HG03460 (cell line): ENCODE data around the gene SLC37A2.
A peak's percentile ranks its signal among the peaks of the same experiment; 100 is the strongest.

Experiments
- ATAC-seq: cut with Tn5 transposase; IDR thresholded peaks from one replicate; pipeline ENCODE4 v1.9.1; 2021; ENCODE audit not compliant: unreplicated experiment

Gene SLC37A2

DNA sequence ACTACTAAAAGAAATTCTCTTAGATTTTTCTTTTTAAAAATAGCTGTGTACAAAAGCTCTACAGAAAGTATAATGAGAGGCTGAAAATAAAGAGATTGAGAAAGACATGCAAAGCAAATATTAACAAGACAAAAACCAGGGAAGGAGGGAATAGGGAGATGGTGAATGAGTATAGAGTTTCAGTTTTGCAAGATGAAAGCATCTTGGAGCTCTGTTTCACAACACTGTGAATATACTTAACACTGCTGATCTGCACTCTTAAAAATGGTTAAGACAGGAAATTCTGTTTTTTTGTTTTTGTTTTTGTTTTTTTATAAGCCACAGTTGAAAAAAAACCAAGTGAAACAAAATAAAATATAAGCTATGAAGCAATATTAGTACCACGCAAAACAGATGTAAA lies 42.8 kb downstream of the SLC37A2 start:
- no peak for ATAC-seq

DNA sequence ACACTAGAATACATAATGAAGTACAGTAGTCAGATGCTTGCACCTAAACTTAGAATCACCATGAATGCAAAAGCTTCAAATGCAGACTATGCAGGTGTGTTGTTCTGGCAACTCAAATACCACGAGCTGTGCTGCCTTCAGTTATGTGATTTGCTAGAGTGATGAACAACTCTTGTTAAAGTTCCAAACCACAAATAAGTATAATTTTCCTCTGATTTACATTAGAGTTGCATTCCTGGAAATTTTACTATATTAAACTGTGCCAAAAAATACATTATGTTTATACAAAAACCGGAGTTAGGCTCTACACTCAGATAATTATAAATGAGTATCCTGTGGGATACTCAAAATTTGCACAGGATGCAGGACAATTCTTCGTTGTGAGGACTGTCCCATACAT lies 45.4 kb downstream of the SLC37A2 start:
- ATAC-seq: no peak

DNA sequence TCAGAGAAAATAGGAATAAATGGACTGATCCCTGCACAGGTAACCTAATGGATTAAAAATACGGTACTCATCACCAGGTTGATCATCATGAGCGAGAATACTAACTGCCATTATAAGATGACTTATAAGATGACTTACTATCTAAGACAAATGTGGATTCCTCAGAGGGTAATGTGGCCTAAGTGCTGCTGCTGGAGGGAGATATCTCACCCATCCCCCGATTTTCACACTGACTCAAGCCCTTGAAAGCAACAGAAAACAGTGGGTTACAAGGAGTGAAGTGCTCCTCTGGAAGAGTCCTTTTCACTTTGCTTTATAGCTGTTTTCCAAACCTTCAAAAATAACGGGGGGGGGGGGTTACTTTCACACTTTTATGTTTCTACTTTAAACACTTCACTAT lies 47.4 kb downstream of the SLC37A2 start:
- ATAC-seq: no peak

DNA sequence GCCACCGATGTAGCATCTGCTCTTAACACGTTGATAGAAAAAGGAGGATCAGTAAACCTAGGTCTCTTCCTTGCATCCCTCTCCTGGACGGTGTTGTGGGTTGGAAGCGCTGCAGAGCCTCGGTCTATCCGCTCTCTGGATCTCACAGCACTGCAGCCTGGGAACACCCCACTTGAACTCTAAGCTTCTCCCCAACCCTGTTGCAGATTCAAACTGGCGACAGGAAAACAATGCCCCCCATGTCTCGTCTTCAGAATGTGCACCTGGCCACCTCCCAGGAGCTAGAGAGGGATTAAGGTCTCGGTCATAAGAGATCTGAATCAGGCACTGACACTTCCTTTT lies 47.9 kb downstream of the SLC37A2 start:
- ATAC-seq: peak; percentile 1

DNA sequence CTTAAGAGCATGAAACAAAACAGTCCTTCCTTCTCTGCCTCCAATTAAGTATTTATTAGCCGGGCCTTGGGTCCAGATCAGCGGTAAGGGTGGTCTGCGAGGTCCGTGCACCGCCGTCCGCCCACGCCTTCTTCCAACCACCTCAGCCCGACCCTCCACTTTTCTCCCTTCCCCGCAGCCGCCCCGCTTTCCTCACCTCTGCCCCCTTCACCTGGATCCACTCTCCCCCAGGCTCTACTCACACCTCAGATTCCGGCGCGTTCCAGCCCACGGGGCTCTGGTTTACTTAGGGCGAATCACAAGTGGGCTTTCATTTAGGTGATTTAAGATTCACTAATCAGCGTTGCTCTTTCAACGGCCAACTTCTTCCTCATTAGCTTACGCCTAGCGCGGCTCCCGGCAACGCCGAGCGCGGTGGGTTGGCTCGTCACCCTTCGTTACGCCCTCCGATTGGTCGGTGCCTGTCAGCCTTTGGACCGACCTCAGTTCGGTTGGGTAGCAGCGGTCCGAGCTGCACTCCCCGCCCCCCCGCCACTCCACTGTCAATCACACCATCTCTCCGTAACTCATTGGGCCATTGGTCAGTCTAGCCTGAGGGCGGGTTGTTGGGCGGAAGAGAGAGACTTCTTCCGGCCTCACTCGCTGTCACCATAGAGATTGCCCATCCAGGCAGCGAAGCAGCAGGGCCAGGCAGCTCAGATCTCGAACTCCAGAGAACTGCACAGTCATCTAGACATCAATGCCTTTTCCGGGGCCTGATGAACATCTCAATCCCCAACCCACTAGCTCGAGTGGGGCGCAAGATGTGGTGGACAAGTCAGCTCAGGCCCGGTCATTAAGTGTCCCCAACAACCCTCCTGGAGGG lies 48.5 kb downstream of the SLC37A2 start, which contains the start of gene TMEM218:
Gene TMEM218 (minus strand): TSS at position 284 of the 865 bp plus-strand sequence. CDS start 9,385 bp downstream, outside the sequence.
- ATAC-seq: peak; percentile 98

DNA sequence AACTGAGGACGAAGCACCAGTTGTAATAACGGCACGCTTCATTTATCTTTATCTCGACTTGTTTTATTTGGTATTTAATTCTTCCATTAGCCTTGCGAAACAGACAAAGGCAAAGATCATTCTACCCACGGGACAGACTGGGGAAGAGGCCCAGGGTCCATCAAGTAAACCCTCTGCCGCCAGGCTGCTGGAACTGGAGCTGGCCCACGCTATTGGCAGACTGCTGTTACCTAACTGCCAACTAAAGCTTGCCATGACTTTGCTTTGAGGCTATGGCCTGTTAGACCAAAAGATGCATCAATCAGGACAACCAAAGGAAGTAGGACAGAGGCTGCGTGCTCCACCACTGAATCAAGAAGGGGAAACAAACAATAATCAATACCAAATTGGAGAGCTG lies 49.1 kb downstream of the SLC37A2 start:
- no peak for ATAC-seq

DNA sequence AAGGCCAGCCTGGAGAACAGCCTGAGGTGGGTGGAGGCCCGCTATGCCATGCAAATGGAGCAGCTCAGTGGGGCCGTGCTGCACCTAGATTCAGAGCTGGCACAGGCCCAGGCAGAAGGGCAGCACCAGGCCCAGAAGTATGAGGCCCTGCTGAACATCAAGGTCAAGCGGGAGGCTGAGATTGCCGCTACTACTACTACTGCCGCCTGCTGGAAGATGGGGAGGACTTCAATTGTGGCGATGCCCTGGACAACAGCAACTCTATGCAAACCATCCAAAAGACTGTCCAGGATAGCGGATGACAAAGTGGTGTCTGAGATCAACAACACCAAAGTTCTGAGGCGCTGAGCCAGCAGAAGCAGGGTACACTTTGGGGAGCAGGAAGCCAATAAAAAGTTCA lies 51.4 kb downstream of the SLC37A2 start:
- no peak for ATAC-seq

DNA sequence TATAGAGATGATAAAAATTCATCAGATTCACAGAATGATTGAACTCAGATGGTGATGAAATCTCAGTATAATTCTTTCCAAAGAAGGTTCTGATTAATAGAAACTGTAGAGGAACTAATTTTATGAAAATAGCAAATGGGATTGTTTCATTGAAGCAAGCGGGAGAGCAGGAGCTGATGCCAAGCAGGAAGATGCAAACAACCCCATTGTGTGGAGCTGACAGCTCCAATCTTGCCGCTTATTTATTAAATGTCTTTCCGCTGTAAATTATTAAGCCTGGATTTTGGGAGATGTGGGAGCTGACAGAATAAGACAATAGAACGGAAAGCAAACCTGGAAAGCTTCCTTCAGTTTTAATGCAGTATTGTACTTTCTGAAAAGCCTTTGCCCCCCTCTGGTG lies 54.3 kb downstream of the SLC37A2 start:
- no peak for ATAC-seq

DNA sequence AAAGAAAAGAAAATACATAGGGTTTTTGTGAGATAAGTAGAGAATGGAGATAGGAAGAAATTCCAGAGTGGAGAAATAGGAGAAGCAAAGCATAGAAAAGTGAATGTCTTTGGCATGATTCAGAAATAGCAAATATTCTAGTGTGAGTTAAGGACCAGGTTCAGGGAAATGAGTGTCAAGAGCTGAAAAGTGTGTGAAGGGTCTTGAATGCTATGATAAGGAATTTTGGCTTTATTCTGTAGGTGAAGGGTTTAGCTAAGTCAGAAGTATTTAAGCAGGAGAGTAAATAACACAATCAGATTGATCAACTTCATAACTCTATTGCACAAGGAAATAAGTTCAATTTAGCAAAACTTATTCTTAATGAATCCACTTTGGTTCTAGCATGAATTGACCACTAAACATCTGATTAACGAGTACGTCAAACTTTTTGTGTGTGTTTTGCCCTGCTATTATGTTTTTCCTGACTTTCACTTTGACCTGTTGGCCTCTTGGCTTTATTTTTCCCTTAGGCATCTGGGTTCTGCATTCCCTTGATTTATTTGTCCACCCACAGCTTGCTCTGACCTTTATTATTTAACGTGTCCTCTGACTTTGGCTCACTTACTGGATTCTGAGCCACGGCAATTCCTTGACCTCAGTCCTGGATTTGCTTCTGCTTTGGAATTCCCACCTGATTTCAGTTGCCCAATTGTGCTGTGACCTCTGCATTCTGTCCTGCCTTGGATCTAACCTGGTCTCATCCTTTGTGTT lies 60.3 kb downstream of the SLC37A2 start:
- ATAC-seq: no peak

DNA sequence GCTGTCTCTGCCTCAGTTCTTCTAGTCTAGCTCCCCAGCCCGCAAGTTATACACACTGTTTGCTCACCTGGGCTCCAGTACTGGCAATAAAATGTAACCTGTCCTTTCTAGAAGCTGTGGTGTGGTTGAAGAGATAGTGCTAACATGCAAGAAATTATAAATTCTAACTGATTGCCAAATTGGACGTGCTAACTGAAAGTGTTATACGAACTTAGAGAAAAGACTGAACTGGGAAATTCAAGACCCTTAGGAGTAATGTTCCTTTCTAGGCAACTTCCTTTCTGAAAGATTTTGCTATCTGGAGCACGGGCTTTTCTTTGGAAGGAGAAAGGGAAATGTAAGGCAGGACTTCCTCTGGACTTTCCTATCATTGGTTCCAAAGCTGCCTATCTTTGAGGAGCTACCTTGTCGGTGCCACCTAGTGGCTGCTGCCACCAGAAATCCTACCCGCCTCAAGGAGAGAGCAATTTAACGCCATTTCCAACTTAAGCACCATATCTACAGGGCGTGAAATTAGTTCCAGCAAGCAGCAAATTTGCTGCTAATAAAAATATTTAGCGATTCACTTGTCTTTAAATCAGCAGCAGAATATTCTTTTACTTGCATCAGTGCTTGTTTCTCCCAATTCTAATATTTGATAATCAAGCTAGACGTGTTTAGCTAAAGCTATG lies 61.0 kb downstream of the SLC37A2 start:
- no peak for ATAC-seq

DNA sequence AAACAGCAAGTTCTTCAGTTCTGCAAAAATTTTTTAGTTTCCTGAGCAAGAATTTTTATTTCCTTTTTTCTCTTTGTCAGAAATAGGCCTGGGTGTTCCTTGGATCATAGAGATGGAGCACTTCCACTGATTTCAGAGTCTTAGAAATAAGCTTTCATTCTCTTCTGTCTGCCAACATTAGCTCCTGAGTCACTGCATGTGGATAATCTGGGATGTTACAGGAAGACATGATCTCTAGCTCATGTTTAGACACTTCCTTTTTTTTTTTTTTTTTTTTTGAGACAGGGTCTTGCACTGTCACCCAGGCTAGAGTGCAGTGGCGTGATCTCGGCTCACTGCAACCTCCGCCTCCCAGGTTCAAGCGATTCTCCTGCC lies 61.5 kb downstream of the SLC37A2 start:
- ATAC-seq: no peak

DNA sequence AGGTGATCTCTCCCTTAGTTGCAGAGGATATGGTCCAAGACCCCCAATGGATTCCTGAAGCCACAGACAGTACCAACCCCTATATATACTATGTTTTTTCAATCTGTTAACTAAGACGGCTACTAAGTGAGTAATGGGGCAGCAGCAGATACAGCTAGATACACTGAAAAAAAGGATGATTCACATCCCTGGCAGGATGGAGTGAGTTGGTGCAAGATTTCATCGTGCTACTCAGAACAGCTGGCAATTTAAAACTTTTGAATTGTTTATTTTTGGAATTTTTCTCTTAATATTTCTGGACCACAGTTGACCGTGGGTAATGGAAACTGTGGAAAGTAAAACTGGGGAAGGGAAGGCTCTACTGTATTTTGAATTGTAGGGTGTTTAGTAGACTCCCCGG lies 65.3 kb downstream of the SLC37A2 start:
- ATAC-seq: no peak

DNA sequence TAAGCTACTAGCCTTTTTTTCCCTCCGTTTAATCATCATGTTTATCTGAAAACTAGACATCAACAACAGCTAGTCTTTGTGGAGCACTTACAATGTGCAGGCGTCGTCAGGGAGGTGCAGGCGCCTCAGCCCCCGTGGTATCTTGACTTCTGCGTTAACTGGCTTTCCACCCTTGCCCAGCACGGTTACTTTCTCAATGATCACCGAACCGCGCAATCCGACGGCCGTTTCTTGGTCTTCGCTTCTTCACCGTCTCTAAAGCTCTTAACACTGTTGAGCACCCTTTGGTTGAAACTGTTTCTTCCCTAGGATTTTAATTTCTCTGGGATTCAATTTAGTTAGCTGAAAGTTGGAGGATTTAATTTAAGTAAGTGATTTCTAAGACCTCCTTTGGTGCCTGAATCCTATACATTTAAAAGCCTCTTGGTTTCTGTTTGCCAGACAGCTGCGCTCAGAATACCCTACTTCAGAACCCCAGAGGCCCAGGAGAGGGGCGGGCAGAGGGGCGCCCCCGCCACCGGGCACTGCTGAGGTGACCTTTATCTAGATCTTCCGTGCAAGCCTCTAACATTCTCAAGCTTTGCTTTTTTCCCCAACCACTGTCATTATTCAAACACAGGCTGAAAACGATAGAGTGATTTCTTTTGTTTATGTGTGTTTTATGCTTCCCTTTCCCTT lies 66.3 kb downstream of the SLC37A2 start:
- no peak for ATAC-seq

DNA sequence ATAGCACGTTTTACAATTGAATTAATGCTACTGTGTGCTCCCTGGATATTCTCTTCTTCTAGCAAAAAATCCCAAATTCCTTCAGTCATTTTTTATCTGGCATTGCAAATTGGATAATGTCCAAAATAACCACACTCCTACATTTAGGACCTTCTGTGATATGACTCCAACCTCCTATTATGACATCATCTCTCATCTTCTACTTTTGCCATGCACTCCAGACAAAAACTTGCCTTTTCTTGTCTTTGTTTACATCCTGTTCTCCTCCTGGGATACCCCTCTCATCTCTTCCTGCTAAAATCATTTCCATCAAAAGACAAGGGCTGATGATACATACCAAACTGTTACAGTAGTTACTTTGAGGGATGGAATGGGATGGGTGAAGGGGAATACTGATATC lies 69.0 kb downstream of the SLC37A2 start:
- no peak for ATAC-seq

DNA sequence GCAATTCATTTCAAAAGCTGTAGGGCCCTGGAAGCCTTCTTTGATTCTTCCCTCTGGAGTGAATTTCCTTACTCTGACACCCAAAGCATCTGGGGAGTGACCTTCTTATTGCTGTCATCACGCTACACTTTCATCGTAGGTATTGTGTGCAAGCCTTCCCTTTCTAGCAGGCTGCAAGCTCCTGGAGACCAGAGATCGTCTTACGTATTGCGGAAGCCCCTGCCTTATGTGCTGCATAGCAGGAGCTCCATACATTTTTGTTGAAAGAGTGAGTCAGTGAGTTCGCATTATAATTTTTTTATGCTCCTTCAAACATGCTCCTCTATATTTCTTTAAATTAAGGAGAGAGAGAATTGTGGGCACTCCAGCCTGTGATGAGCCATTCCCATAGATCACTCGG lies 69.5 kb downstream of the SLC37A2 start:
- no peak for ATAC-seq

DNA sequence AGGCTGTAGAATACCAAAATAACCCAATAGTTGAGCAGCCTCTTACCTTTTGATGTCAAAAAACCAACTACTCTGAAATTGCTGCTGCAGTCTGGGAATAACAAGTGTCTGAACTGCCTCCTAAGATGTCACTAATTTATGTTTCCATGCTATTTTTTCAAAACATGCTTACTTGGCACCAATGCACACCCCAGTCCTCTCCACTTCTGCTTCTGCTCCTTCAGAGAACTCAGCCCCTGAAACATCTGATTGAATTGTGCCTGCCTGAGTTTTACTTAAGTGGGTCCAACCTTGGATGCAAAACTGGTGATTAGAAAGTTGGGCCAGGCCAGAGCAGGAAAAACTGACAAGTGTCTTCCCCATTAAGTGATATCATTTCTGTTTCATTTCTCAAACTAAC lies 72.9 kb downstream of the SLC37A2 start:
- no peak for ATAC-seq

DNA sequence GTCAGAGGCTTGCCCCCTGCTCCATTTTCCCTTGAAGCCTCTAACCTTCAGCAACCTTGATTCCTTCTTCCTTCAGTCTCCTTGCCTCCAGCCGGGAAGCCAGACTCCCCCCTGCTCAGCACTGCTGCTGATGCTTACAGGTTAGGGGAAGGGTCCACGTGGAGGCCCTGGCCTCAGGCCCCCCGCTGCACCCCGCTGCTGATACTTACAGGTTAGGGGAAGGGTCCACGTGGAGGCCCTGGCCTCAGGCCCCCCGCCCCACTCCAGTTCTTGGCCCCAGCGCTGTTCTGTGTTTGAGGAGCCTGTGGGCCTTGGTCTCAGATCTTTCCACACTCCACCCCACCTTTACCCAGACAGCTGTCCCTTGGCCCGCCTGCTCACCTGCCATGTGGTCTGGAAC lies 75.9 kb downstream of the SLC37A2 start:
- no peak for ATAC-seq

DNA sequence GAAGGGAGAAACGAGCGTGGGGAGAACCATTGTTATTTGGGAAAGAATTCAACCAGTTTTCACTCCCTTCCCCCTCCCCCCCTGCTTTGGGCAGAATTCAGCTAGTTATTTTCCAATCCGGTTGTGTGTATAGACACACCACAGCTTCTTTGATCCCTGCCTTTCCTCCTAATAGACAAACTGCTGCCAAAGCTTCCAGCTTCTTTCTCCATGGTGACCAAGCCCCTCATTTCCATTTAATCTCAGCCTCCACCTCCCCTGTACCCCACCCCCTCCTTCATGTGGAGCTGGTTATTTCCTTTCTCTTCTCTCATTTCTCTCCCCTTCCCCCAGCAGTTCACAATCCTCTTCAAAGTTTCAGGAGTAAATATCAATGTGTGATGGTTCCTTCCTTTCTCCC lies 76.7 kb downstream of the SLC37A2 start:
- no peak for ATAC-seq
